IMR-90 (cell line): Measurements from ENCODE around the gene MAGEB10. TPM values are rescaled to one million over a fixed set of nuclear protein-coding genes. Genes with fewer than 3 reads are reported as not detected.

Experiments
- ATAC-seq: fragments of 200-7000 bp; cut with Tn5 transposase; 2 replicates; pipeline ENCODE4 v1.9.1; 2020; ENCODE audit warnings: low read depth, mild to moderate bottlenecking, moderate library complexity
- BruUV-seq: library from RNA; stranded (reverse); fragments of 400-500 nt; replicated peaks from 2 replicates; lab custom pipeline; 2021; lab: Mats Ljungman, UMichigan
- CTCF ChIA-PET: fragments of 300-600 bp; formaldehyde crosslinking; extraction: SDS; loops from one replicate; lab custom pipeline; 2021; ENCODE audit warnings: antibody characterized with exemption; lab: Yijun Ruan, JAX
- POLR2A ChIA-PET: fragments of 300-600 bp; sonication (Branson Sonifier 250); formaldehyde crosslinking; loops from one replicate; lab custom pipeline; 2022; ENCODE audit warnings: antibody characterized with exemption; ENCODE audit not compliant: unreplicated experiment; lab: Charles Lee
- DNase-seq: peaks from one replicate; pipeline ENCODE4 v3.0.0; 2013
- H2AFZ ChIP-seq: replicated peaks from 2 replicates; pipeline ENCODE3; 2013; ENCODE audit warnings: low read length, mild to moderate bottlenecking; ENCODE audit not compliant: poor library complexity
- H2AK5ac ChIP-seq: 2 replicates; pipeline ENCODE4 v1.6.1; 2013; ENCODE audit warnings: low read depth, low read length, inconsistent platforms
- H2AK9ac ChIP-seq: replicated peaks from 2 replicates; pipeline ENCODE3; 2013; ENCODE audit warnings: mild to moderate bottlenecking, low read depth, low read length, moderate library complexity; ENCODE audit not compliant: poor library complexity
- H2BK120ac ChIP-seq: 2 replicates; pipeline ENCODE4 v1.6.1; 2013; ENCODE audit warnings: low read depth, low read length, inconsistent platforms
- H2BK15ac ChIP-seq: 3 replicates; pipeline ENCODE4 v1.6.1; 2013; ENCODE audit warnings: low read depth, low read length, inconsistent platforms
- H2BK20ac ChIP-seq: 2 replicates; pipeline ENCODE4 v1.6.1; 2013; ENCODE audit warnings: low read depth, mild to moderate bottlenecking, inconsistent platforms, low read length, moderate library complexity
- H2BK5ac ChIP-seq: 2 replicates; pipeline ENCODE4 v1.6.1; 2013; ENCODE audit warnings: mild to moderate bottlenecking, low read depth, low read length, inconsistent platforms; ENCODE audit not compliant: poor library complexity, severe bottlenecking
- H3K14ac ChIP-seq: replicated peaks from 2 replicates; pipeline ENCODE4 v1.6.1; 2013; ENCODE audit warnings: low read depth, low read length, inconsistent platforms
- H3K18ac ChIP-seq: 2 replicates; pipeline ENCODE4 v1.6.1; 2013; ENCODE audit warnings: low read depth, low read length, control low read depth
- H3K23ac ChIP-seq: 2 replicates; pipeline ENCODE4 v1.6.1; 2013; ENCODE audit warnings: low read depth, low read length, inconsistent platforms
- H3K27ac ChIP-seq: 2 replicates; pipeline ENCODE4 v1.5.1; 2013; ENCODE audit warnings: mild to moderate bottlenecking, control low read depth, low read length; ENCODE audit not compliant: insufficient read depth
- H3K27me3 ChIP-seq: 2 replicates; pipeline ENCODE4 v1.6.1; 2013; ENCODE audit warnings: low read length; ENCODE audit not compliant: control insufficient read depth, insufficient read depth
- H3K36me3 ChIP-seq: 2 replicates; pipeline ENCODE4 v1.6.1; 2013; ENCODE audit warnings: low read length, mixed read lengths; ENCODE audit not compliant: control insufficient read depth, insufficient read depth
- H3K4ac ChIP-seq: 2 replicates; pipeline ENCODE4 v1.6.1; 2013; ENCODE audit warnings: low read depth, low read length, inconsistent platforms
- H3K4me1 ChIP-seq: 2 replicates; pipeline ENCODE4 v1.6.1; 2013; ENCODE audit warnings: low read length, mixed read lengths; ENCODE audit not compliant: control insufficient read depth, insufficient read depth
- H3K4me2 ChIP-seq: 2 replicates; pipeline ENCODE4 v1.6.1; 2013; ENCODE audit warnings: low read depth, mild to moderate bottlenecking, control low read depth, low read length, moderate library complexity
- H3K4me3 ChIP-seq: 2 replicates; pipeline ENCODE4 v1.5.1; 2013; ENCODE audit warnings: low read depth, mild to moderate bottlenecking, control low read depth, low read length, moderate library complexity; ENCODE audit not compliant: insufficient read depth
- H3K56ac ChIP-seq: 2 replicates; pipeline ENCODE4 v1.6.1; 2013; ENCODE audit warnings: low read length, inconsistent platforms; ENCODE audit not compliant: insufficient read depth; ENCODE audit errors: extremely low read depth
- H3K79me1 ChIP-seq, 2 experiments: 2 replicates each; pipeline ENCODE4 v1.6.1; 2013; ENCODE audit warnings: low read length in 2 of 2, inconsistent platforms in 1 of 2, low read depth in 1 of 2
- H3K9ac ChIP-seq: 2 replicates; pipeline ENCODE4 v1.6.1; 2013; ENCODE audit warnings: low read depth, low read length, control low read depth
- H3K9me1 ChIP-seq: 2 replicates; pipeline ENCODE4 v1.6.1; 2013; ENCODE audit warnings: low read length, inconsistent platforms; ENCODE audit not compliant: insufficient read depth
- H3K9me3 ChIP-seq: 2 replicates; pipeline ENCODE4 v1.6.1; 2013; ENCODE audit warnings: low read length; ENCODE audit not compliant: control insufficient read depth, insufficient read depth
- H4K20me1 ChIP-seq: 2 replicates; pipeline ENCODE4 v1.6.1; 2013; ENCODE audit warnings: low read length, inconsistent platforms; ENCODE audit not compliant: insufficient read depth
- H4K5ac ChIP-seq: 2 replicates; pipeline ENCODE4 v1.6.1; 2013; ENCODE audit warnings: mild to moderate bottlenecking, low read depth, low read length, control low read depth
- H4K8ac ChIP-seq, 2 experiments: 2 replicates each; pipeline ENCODE4 v1.6.1; 2013; ENCODE audit warnings: low read depth in 2 of 2, low read length in 2 of 2, control low read depth in 1 of 2, inconsistent platforms in 1 of 2
- H4K91ac ChIP-seq: 2 replicates; pipeline ENCODE4 v1.6.1; 2013; ENCODE audit warnings: low read depth, low read length, inconsistent platforms; ENCODE audit not compliant: insufficient read depth
- BHLHE40 ChIP-seq: fragments of 150-350 bp; IDR thresholded peaks from 2 replicates; pipeline ENCODE4 v1.6.1; 2016; ENCODE audit warnings: mild to moderate bottlenecking, low read depth, low read length
- CEBPB ChIP-seq: IDR thresholded peaks from 2 replicates; pipeline ENCODE4 v1.6.1; 2012; ENCODE audit warnings: low read depth, low read length, improper control_type of control experiment
- CHD1 ChIP-seq: IDR thresholded peaks from 2 replicates; pipeline ENCODE4 v1.6.1; 2012; ENCODE audit warnings: low read depth, low read length, improper control_type of control experiment
- FOS ChIP-seq: fragments of 150-350 bp; IDR thresholded peaks from 2 replicates; pipeline ENCODE4 v1.6.1; 2016; ENCODE audit warnings: low read depth, low read length
- MAFK ChIP-seq: IDR thresholded peaks from 2 replicates; pipeline ENCODE4 v1.6.1; 2012; ENCODE audit warnings: low read depth, low read length, improper control_type of control experiment
- MAZ ChIP-seq: IDR thresholded peaks from 2 replicates; pipeline ENCODE4 v1.6.1; 2012; ENCODE audit warnings: low read depth, mild to moderate bottlenecking, low read length, improper control_type of control experiment, moderate library complexity, borderline replicate concordance
- MXI1 ChIP-seq: IDR thresholded peaks from 2 replicates; pipeline ENCODE4 v1.6.1; 2012; ENCODE audit warnings: low read depth, mild to moderate bottlenecking, low read length, moderate library complexity, borderline replicate concordance
- NFE2L2 ChIP-seq: fragments of 150-350 bp; IDR thresholded peaks from 2 replicates; pipeline ENCODE4 v1.6.1; 2016; ENCODE audit warnings: low read depth, mild to moderate bottlenecking, low read length
- POLR2A ChIP-seq: IDR thresholded peaks from 2 replicates; pipeline ENCODE4 v1.6.1; 2012; ENCODE audit warnings: mild to moderate bottlenecking, low read depth, low read length
- RAD21 ChIP-seq: IDR thresholded peaks from 2 replicates; pipeline ENCODE4 v1.6.1; 2012; ENCODE audit warnings: low read length, improper control_type of control experiment
- RCOR1 ChIP-seq: IDR thresholded peaks from 2 replicates; pipeline ENCODE4 v1.6.1; 2012; ENCODE audit warnings: mild to moderate bottlenecking, low read length, improper control_type of control experiment; ENCODE audit not compliant: insufficient replicate concordance
- RFX5 ChIP-seq: IDR thresholded peaks from 2 replicates; pipeline ENCODE4 v1.8.0; 2012; ENCODE audit warnings: low read depth, mild to moderate bottlenecking, low read length, moderate library complexity
- SMC3 ChIP-seq: fragments of 150-350 bp; IDR thresholded peaks from 2 replicates; pipeline ENCODE4 v1.6.1; 2016; ENCODE audit warnings: low read depth, mild to moderate bottlenecking, antibody characterized with exemption, low read length, moderate library complexity
- USF2 ChIP-seq: fragments of 150-350 bp; IDR thresholded peaks from 2 replicates; pipeline ENCODE4 v1.6.1; 2017; ENCODE audit warnings: mild to moderate bottlenecking, antibody characterized with exemption, low read length, low read depth
- WGBS, 2 experiments: methylation state at CpG; one replicate each; pipeline versions ENCODE4 v1.1.5 to v1.1.7; 2013; ENCODE audit warnings: missing lambda C conversion rate in 2 of 2; ENCODE audit not compliant: insufficient read length in 1 of 2; ENCODE audit errors: extremely low coverage in 2 of 2; 5-methylcytosine and 5-hydroxymethylcytosine counted together
- dilution Hi-C: fragments of 300-500 bp; cut with HindIII; formaldehyde crosslinking; loops from one replicate; pipeline ENCODE4 v1.14.3; 2018; ENCODE audit warnings: low sequenced_read_pairs; ENCODE audit not compliant: unreplicated experiment
- in situ Hi-C: fragments of 300-500 bp; cut with MboI; formaldehyde crosslinking; loops from 3 replicates; pipeline ENCODE4 v1.14.3; 2019; ENCODE audit warnings: low sequenced_read_pairs, inconsistent platforms, mixed read lengths
- intact Hi-C: fragments of 100-400 bp; cut with micrococcal nuclease; formaldehyde crosslinking; loops from 2 replicates; pipeline ENCODE4 v1.10.0; 2022
- polyA plus RNA-seq, 3 experiments: library from polyadenylated mRNA; depleted of rRNA; stranded (reverse); fragments of >200 nt; gene quantifications; 2 replicates each; pipeline ENCODE4 v1.2.3, GENCODE V29; 2012; ENCODE audit warnings: low replicate concordance in 1 of 3
- total RNA-seq: library from RNA; depleted of rRNA; stranded (reverse); fragments of >200 nt; gene quantifications from 2 replicates; pipeline ENCODE4 v1.2.3, GENCODE V29; 2012
- TF ChIP-seq, protein P1 (sequence below): fragments of 150-350 bp; IDR thresholded peaks from 2 replicates; pipeline ENCODE4 v1.6.1; 2016; ENCODE audit warnings: low read depth, mild to moderate bottlenecking, low read length, moderate library complexity, borderline replicate concordance
- TF ChIP-seq, protein P2 (sequence below): conservative IDR thresholded peaks from 2 replicates; pipeline ENCODE4 v1.5.1; 2012; ENCODE audit warnings: mild to moderate bottlenecking, low read depth, low read length, improper control_type of control experiment

Gene MAGEB10
- total and polyA plus RNA-seq, 2 of the 4 experiments (the other 2 are of a cell fraction), result not detected

- CTCF ChIA-PET, result no interaction called here
These were observed 11.0 kb upstream of the MAGEB10 start for GRCh38 chrX:27796640-27797257.

More at GRCh38 chrX:27796640-27797257, 11.0 kb upstream of the MAGEB10 start:
- Histone ChIP-seq H3K14ac (no peak overlapping the region), H3K4ac (no peak overlapping the region), H4K91ac (no peak overlapping the region), H2BK20ac (no peak overlapping the region), H3K9ac (no peak overlapping the region), H2BK15ac (no peak overlapping the region), H3K18ac (no peak overlapping the region), H3K79me1 (no peaks in the 10 kb centered on the region), H4K20me1 (no peaks in the 10 kb centered on the region), H3K27ac (no peak overlapping the region), H3K27me3 (no peaks in the 10 kb centered on the region), H3K23ac (no peak overlapping the region), H2BK120ac (no peak overlapping the region), H3K9me3 (no peaks in the 10 kb centered on the region), H3K4me1 (no peaks in the 10 kb centered on the region), H3K4me3 (no peak overlapping the region), H2BK5ac (no peak overlapping the region), H2AFZ (no peak overlapping the region), H3K4me2 (no peak overlapping the region), H3K56ac (no peak overlapping the region), H4K8ac (no peak overlapping the region), H3K36me3 (no peaks in the 10 kb centered on the region), H2AK5ac (no peak overlapping the region), H2AK9ac (no peak overlapping the region), H3K9me1 (no peaks in the 10 kb centered on the region), H4K5ac (no peak overlapping the region)
- TF ChIP-seq MAZ (no peak), NFE2L2 (no peak), RFX5 (no peak), MAFK (no peak), CHD1 (no peak), USF2 (no peak), POLR2A (no peak), FOS (no peak), RCOR1 (no peak), MXI1 (no peak), RAD21 (no peak), SMC3 (no peak), CEBPB (no peak), BHLHE40 (no peak)
- TF ChIP-seq, protein P1, sequence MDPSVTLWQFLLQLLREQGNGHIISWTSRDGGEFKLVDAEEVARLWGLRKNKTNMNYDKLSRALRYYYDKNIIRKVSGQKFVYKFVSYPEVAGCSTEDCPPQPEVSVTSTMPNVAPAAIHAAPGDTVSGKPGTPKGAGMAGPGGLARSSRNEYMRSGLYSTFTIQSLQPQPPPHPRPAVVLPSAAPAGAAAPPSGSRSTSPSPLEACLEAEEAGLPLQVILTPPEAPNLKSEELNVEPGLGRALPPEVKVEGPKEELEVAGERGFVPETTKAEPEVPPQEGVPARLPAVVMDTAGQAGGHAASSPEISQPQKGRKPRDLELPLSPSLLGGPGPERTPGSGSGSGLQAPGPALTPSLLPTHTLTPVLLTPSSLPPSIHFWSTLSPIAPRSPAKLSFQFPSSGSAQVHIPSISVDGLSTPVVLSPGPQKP, result no peak
- TF ChIP-seq, protein P2, sequence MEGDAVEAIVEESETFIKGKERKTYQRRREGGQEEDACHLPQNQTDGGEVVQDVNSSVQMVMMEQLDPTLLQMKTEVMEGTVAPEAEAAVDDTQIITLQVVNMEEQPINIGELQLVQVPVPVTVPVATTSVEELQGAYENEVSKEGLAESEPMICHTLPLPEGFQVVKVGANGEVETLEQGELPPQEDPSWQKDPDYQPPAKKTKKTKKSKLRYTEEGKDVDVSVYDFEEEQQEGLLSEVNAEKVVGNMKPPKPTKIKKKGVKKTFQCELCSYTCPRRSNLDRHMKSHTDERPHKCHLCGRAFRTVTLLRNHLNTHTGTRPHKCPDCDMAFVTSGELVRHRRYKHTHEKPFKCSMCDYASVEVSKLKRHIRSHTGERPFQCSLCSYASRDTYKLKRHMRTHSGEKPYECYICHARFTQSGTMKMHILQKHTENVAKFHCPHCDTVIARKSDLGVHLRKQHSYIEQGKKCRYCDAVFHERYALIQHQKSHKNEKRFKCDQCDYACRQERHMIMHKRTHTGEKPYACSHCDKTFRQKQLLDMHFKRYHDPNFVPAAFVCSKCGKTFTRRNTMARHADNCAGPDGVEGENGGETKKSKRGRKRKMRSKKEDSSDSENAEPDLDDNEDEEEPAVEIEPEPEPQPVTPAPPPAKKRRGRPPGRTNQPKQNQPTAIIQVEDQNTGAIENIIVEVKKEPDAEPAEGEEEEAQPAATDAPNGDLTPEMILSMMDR, result no peak
- no peak for ATAC-seq
- no TSS peak for BruUV-seq
- POLR2A ChIA-PET, result no interaction called here
- DNase-seq, result no peak
- WGBS, 2 experiments, result no CpG with 5 or more reads among the region's 6 CpGs
- intact Hi-C loops, result no loop called here
- in situ Hi-C loops, result no loop called here
- dilution Hi-C loops, result no loop called here
